Occipital lobe (tissue), 2 donors: Measurements from ENCODE around the gene CFAP97. TPM values are rescaled to one million over a fixed set of nuclear protein-coding genes. Genes with fewer than 3 reads are reported as not detected.
"Not testable (repeated sequence)": the region's sequence is repeated elsewhere in the genome, so short reads cannot be mapped to it uniquely, and the experiment has no call there.

Experiments used
- DNase-seq: peaks from one replicate; lab custom pipeline; 2025; lab: John Stamatoyannopoulos, UW
- total RNA-seq: library from RNA; depleted of rRNA; stranded (reverse); fragments of >200 nt; gene quantifications from one replicate; pipeline ENCODE4 v1.2.3, GENCODE V29; 2014

The CFAP97 gene
- total RNA-seq, 1 donor from 2014 or later, result 73.5 TPM

DNA sequence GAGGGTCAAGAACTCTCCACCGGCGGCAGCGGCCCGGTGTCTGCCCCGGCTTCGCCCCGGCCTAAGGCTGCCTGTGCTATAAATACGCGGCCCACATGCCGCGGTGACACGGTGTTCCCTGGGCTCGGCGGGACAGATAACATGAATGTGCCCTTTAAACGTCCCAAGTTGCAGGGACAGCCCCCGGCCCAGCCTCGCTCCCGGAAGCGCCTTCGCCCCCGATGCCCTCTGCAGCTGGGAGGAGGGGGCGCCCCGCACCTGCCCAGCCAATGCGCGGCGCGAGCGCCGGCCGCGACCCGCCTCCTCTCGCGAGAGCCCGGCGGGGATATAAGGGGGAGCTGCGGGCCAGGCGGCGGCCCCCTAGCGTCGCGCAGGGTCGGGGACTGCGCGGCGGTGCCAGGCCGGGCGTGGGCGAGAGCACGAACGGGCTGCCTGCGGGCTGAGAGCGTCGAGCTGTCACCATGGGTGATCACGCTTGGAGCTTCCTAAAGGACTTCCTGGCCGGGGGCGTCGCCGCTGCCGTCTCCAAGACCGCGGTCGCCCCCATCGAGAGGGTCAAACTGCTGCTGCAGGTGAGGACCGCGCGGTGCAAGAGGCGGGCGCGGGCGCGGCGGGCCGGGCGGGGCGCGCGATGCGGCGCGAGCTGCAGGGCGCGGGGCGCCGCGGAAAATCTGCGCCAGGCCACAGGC lies 60.7 kb downstream of the CFAP97 start, which contains the start of gene SLC25A4:
SLC25A4 (plus strand) TSS at position 355 of the 689 bp plus-strand sequence; CDS start at position 462, 107 bp downstream.
- DNase-seq, result peak; percentile 92

DNA sequence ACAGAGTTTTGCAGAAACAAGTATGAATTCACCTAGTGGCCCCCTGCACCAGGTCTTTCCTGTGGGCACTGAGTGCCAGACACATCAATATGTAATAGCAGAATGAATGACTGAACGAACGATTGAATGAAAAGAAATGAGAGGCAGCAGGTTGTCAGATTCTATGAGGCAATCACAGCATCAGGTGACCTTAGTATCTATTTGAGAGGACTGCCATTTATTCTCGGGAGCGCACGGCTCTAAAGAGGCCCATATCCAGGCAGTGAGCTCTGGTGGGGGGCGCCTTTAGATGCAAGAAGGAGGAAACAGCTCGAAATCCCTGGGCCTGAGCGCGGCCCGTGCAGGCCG lies 61.3 kb downstream of the CFAP97 start:
- no peak for DNase-seq

GRCh38 chr4:185141777-185142176 lies 62.0 kb downstream of the CFAP97 start:
- DNase-seq, result no peak

DNA sequence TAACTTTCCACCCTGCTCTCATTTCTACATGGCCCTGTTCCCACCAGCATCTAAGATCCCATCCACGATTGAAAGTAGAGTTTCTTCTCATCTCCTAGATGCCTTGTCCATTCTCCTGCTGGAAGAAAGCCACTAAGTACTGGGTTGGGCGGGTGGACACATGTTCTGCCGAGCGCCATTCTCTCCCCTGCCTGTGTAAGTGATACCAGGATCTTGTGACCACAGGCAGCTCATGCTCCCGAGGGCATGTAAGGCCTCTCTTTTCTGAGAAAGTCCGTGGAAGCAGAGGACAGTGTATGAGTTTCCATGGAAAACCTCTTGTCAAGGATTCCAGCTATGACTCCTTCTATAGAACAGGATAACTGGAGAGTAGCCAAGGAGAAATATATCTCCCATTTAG lies 64.1 kb downstream of the CFAP97 start:
- DNase-seq, result no peak

DNA sequence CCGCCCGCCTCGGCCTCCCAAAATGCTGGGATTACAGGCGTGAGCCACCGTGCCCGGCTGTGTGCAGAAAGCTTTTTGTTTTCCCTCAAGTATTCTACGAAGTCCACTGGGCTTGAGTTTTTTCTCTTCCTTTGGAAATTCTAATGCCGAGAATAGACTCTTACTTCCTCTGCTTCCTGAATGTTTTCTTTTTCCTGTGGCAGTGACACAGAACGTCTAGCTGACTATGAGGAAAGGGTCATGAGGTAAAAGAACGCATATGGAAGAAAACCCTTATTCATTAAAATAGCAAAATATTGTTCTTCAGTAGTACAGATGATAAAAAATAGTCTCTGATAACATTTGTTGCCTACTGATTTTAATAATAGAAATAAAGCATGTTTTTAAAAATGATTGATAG lies 65.6 kb downstream of the CFAP97 start:
- DNase-seq, result no peak

GRCh38 chr4:185137233-185137925 lies 66.4 kb downstream of the CFAP97 start:
- no peak for DNase-seq

- DNase-seq, result no peak
These were observed 69.4 kb downstream of the CFAP97 start for GRCh38 chr4:185134307-185134869.

- peak; percentile 38 for DNase-seq
These were observed 75.3 kb downstream of the CFAP97 start for GRCh38 chr4:185128272-185129119.

GRCh38 chr4:185127021-185127925 lies 76.5 kb downstream of the CFAP97 start:
- peak; percentile 21 for DNase-seq

DNA sequence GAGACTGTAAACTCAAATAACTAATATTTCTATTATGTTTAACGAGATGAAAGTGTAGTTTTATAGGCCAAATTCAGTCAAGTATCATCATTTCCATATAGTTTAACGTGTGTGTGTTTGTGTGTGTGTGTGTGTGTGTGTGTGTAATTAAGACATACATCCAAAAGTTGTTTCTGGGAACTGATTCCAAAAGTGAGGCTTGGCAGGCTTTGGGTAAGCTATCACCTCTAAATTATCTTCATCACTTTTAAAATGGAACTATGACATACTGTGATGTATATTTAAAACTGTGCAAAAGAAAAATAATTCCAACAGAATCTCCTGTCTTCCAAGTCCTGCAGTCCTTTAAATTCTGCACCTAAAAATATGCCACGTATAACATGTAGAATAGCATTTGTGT lies 79.8 kb downstream of the CFAP97 start:
- no peak for DNase-seq

DNA sequence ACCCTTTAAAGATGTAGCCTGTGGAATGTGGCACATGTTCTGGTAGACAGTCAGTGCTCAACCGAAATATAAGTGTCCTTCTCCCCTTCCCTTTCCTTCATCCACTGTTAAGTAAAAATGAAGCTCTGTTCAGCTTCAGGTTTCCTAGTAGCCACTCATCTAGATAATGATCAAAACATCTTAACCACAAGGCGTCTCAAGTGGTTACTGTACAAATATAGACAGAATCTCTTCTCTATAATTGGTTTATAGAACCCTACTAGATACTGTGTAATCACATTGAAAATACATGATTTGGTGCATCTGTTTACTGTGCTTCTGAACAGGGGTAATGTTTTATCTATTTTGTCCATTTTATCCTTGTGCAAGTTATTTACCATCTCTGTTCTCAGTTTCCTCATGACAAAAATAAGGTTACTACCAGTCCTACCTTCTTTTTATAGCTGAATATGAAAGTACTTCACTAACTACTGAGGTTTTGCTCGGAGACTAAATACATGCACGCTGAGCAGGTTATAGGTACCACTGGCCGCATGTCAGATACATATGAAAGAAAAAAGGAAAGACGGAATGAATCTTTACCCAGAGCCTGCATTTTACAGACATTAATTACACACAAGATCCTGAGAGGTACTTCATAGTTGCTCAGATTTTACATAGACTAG lies 81.0 kb downstream of the CFAP97 start:
- DNase-seq, result no peak

- DNase-seq, result no peak
These were observed 83.2 kb downstream of the CFAP97 start for GRCh38 chr4:185120631-185120946.

- DNase-seq, result no peak
These were observed 83.7 kb downstream of the CFAP97 start for GRCh38 chr4:185119927-185120630.

DNA sequence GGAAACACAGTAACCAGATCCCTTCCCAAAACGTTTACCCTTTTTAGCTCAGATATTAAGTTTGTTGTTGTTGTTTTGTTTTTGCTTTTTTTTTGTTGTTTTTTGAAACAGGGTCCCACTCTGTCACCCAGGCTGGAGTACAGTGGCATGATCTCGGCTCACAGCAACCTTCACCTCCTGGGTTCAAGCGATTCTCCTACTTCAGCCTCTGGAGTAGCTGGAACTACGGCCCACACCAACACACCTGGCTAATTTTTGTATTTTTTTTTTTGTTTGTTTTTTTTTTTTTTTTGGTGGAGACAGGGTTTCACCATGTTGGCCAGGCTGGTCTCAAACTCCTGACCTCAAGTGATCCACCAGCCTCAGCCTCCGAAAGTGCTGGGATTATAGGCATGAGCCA lies 84.3 kb downstream of the CFAP97 start:
- DNase-seq, result not testable (repeated sequence)

DNA sequence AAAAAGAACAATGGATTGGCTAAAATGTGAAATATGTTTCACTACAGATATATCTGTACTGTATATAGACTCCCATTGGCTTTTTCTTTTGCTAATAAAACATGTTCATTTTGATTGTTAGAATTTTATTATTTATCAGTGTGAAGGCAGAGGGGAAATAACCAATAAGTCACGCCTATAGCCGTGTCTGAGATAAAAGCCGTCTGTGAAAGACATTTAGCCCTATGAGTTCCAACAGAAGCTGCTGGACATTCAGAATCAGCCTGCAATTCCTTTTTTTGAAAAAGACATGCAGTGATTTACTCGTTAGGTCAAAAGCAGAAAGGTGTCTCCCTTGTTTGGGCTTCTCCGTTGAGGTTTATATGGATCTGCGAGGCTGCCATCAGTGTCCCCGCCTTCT lies 84.9 kb downstream of the CFAP97 start:
- no peak for DNase-seq

DNA sequence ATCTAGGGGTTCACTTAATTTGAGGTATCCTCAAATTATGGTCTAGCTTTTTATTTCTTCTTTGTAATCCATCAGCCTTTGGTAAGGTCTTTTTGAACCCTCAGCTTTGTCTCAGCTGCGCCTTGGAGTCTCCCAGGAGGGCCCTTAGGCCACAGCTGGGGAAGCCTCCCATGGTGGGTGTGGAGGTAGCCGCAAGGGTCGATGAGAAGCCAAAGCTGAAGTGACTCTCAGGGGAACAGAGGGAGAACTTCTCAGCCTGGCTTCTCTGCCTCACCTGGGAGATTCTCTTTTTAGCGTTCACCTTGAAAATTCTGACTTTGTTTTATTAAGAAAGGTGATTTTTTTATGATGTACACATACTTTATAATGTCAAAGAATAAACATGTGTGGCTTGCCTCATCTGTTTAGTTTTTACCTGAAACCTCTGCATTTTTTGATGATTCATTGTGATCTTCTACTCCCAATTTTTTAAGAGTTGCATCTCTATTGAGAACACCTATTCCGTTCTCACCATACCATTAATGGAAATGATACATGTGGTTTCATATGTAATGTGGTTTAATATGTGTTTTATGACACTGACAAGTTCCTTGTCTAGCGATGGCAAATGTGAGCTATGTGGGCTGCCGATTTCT lies 86.4 kb downstream of the CFAP97 start:
- DNase-seq, result no peak

GRCh38 chr4:185115827-185116232 lies 88.0 kb downstream of the CFAP97 start:
- DNase-seq, result no peak

- DNase-seq, result no peak
These were observed 90.5 kb downstream of the CFAP97 start for GRCh38 chr4:185113340-185113739.

GRCh38 chr4:185112104-185112503 lies 91.7 kb downstream of the CFAP97 start:
- no peak for DNase-seq
